Measurements from ENCODE around the gene PRKRIP1.

The PRKRIP1 gene

DNA sequence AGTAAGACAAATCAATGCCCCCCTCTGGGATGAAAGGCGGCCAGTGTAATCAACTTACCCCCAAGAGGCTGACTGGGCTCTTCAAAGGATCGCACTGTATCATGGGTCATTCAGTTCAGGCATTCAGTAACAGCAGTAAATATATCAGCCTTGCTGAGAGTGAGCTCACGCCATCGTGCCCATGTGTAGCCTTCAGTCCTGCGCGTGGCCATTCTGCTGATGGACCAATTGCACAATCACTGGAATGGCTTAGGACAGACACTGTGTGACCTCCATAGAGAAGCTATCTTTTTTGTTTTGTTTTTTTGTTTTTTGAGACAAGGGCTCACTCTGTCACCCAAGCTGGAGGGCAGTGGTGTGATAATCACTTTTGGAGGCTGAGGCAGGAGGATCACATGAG, 9.1 kb upstream of the PRKRIP1 start:
- no peak overlapping the region for H3K4me3 ChIP-seq (ENCODE audit: low read length)
- TF ChIP-seq, protein P1, sequence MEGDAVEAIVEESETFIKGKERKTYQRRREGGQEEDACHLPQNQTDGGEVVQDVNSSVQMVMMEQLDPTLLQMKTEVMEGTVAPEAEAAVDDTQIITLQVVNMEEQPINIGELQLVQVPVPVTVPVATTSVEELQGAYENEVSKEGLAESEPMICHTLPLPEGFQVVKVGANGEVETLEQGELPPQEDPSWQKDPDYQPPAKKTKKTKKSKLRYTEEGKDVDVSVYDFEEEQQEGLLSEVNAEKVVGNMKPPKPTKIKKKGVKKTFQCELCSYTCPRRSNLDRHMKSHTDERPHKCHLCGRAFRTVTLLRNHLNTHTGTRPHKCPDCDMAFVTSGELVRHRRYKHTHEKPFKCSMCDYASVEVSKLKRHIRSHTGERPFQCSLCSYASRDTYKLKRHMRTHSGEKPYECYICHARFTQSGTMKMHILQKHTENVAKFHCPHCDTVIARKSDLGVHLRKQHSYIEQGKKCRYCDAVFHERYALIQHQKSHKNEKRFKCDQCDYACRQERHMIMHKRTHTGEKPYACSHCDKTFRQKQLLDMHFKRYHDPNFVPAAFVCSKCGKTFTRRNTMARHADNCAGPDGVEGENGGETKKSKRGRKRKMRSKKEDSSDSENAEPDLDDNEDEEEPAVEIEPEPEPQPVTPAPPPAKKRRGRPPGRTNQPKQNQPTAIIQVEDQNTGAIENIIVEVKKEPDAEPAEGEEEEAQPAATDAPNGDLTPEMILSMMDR (IDR thresholded peaks at IDR 0.05; ENCODE audit: insufficient read depth, low read depth, low read length, missing control alignments) = no peak
- DNase-seq (ENCODE audit: low read depth) = no peak

DNA sequence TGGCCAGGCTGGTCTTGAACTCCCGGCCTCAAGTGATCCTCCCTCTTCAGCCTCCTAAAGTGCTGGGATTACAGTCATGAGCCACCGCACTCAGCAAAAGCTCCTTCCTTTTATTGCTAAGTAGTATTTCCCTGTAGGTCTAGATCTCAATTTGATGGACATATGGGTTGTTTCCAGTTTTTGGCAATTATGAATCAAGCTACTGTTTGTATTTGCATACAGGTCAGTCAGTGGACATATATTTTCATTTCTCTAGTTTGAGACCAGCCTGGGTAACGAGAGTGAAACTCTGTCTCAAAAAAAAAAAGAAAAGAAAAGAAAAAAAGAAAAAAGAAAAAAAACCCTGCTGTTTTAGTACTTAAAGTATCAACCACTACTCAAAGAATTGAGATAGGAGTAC, 6.4 kb upstream of the PRKRIP1 start:
- no peak for DNase-seq (ENCODE audit: low read depth)
- H3K4me3 ChIP-seq (ENCODE audit: low read length) = no peak overlapping the region
- TF ChIP-seq, protein P1 (IDR thresholded peaks at IDR 0.05; ENCODE audit: insufficient read depth, low read depth, low read length, missing control alignments) = no peak

DNA sequence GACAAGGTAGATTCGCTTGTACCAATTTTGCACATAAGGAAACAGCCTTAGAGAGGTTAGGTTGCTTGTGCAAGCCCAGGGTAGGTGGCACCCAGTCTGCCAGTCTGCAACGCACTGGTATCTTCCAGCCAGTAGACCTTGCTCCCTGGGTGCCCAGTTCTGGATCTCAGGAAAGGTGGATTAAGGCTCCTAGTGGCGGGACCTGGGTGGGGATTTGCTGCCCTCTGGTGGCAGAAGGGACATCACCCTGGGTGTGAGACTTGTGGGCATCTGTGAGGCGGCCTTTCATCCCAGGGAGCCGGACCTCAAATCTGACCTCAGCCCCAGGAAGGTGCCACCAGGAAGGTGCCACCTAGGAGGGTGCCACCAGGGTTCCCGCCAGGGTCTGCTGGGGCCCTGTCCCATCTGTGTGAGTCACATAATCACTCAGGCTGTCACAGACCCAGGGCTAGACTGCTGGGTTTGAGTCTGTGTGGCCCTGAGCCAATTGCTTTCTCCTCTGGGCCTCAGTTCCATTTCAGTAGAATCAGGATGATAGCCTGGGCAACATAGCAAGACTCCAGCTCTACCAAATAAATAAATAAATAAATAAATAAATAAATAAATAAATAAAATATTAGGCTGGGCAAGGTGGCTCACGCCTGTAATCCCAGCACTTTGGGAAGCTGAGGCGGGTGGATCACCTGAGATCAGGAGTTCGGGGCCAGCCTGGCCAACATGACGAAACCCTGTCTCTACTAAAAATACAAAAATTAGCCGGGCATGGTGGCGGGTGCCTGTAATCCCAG, 5.3 kb upstream of the PRKRIP1 start:
- TF ChIP-seq, protein P1 (IDR thresholded peaks at IDR 0.05; ENCODE audit: insufficient read depth, low read depth, low read length, missing control alignments) = peak; percentile 92
- no peak overlapping the region for H3K4me3 ChIP-seq (ENCODE audit: low read length)
- peak; percentile 80 for DNase-seq (ENCODE audit: low read depth)

DNA sequence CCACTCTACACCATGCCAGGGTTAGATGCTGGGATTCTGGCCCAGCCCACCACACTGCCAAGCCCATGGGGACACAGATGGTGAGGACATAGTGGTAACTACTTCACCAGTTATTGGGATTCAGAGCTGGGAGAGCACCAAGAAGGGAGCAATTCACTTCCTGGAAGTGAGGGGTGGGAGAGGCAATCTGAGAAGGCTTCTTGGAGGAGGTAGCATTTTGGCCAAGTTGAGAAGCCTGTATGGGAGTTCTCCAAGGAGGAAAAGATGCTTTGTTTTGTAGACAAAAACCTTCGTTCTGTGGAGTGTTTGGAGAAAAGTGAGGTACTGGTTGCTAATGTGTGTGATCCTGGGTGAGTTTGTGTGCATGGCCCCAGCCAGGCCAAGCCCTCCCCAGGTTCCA, 3.8 kb upstream of the PRKRIP1 start:
- TF ChIP-seq, protein P1 (IDR thresholded peaks at IDR 0.05; ENCODE audit: insufficient read depth, low read depth, low read length, missing control alignments) = no peak
- no peak overlapping the region for H3K4me3 ChIP-seq (ENCODE audit: low read length)
- DNase-seq (ENCODE audit: low read depth) = no peak

DNA sequence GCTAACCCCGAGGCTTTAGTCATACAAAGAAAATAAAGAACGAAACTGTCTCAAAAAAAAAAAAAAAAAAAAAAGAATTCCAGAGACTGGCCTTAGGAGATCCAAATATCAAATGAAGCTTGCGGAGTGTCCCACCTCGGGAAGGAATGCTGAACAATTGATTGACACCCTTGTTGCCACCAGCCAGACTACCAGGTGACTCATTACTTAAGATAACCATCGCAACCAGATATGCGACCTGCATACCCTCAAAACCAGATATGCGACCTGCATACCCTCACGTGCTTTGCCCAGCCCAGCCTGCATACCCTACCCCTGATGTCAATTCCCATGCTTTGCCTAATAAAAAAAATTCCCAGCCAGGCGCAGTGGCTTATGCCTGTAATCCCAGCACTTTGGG, 2.7 kb upstream of the PRKRIP1 start:
- no peak overlapping the region for H3K4me3 ChIP-seq (ENCODE audit: low read length)
- DNase-seq (ENCODE audit: low read depth) = no peak
- TF ChIP-seq, protein P1 (IDR thresholded peaks at IDR 0.05; ENCODE audit: insufficient read depth, low read depth, low read length, missing control alignments) = no peak

DNA sequence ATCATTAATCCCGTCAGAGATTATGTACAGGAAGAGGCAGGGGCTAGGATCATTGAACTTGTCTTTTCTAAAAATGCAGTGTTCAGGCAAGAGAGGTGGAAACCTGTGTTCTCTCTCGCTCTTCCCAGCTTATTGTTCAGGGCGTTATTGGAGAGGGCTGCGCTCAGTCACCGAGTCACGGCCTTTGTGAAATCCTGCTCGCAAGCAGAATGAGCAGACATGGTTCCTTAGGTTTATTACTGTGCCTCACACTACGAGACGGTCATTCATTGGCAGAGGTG, 631 bp upstream of the PRKRIP1 start:
- peak; percentile 45 for DNase-seq (ENCODE audit: low read depth)
- peak overlapping the region; percentile 99 for H3K4me3 ChIP-seq (ENCODE audit: low read length)
- TF ChIP-seq, protein P1 (IDR thresholded peaks at IDR 0.05; ENCODE audit: insufficient read depth, low read depth, low read length, missing control alignments) = no peak

DNA sequence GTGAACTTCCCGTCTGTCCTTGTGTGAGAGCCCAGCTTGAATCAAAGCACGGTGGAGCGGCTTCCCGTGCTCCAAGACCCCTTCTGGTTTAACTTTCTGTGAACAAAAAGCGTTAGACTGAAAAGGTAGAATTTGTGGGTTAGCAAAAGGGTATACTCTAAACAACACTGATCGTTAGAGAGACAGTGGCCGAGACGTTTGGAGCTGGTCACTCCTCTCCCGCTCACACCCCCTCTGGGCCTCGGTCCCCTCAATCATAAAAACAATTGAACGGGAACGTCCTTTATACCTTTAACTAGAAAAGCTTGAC, 502 bp downstream of the PRKRIP1 start:
- no peak for DNase-seq (ENCODE audit: low read depth)
- TF ChIP-seq, protein P1 (IDR thresholded peaks at IDR 0.05; ENCODE audit: insufficient read depth, low read depth, low read length, missing control alignments) = no peak
- H3K4me3 ChIP-seq (ENCODE audit: low read length) = peak overlapping the region; percentile 99

All from epithelial cell of esophagus (primary cell).